K562 (cell line): ENCODE data around the gene RCBTB1. TPM values are rescaled to one million over a fixed set of nuclear protein-coding genes. Genes with fewer than 3 reads are reported as not detected.
A peak's percentile ranks its signal among the peaks of the same experiment; 100 is the strongest.

Experiments
- ATAC-seq: fragments of 200-7000 bp; cut with Tn5 transposase; 3 replicates; pipeline ENCODE4 v1.9.1; 2020; ENCODE audit warnings: moderate library complexity
- BruUV-seq: library from RNA; stranded (reverse); fragments of 400-500 nt; replicated peaks from 2 replicates; lab custom pipeline; 2021; lab: Mats Ljungman, UMichigan
- CTCF ChIA-PET: fragments of 300-600 bp; formaldehyde crosslinking; extraction: SDS; loops from one replicate; lab custom pipeline; 2021; ENCODE audit warnings: low intra/inter-chr PET ratio; lab: Yijun Ruan, JAX
- POLR2A ChIA-PET: fragments of 300-600, 350-650 bp; sonication (Branson Sonifier 250); formaldehyde crosslinking; extraction: SDS; loops from one replicate; lab custom pipeline; 2021; ENCODE audit warnings: antibody characterized with exemption, inconsistent platforms; lab: Yijun Ruan, JAX
- DNase-seq, 4 experiments: peaks; one replicate each; pipeline versions ENCODE4 v3.0.0 to v3.0.0-alpha.2; 2011 to 2018; ENCODE audit warnings: low spot score in 3 of 4, mixed read lengths in 3 of 4; ENCODE audit errors: extremely low read depth in 1 of 4
- FAIRE-seq: peaks from 2 replicates; lab custom pipeline; 2011; peaks lifted over from hg19 to GRCh38; lab: Jason Lieb, UNC
- H2AFZ ChIP-seq: 2 replicates; pipeline ENCODE4 v1.6.0; 2011; ENCODE audit warnings: low read depth, low read length, control low read depth, inconsistent platforms
- H3K27ac ChIP-seq: fragments of 200-600 bp; 3 replicates; pipeline ENCODE4 v1.8.0; 2011; ENCODE audit warnings: low read depth, mild to moderate bottlenecking, control low read depth, inconsistent platforms, low read length, moderate library complexity, mixed read lengths; ENCODE audit errors: extremely low read depth
- H3K27me3 ChIP-seq, 2 experiments: fragments of 300-600 bp in 1 of 2; 2 replicates in 1 of 2; 3 replicates in 1 of 2; pipeline versions ENCODE4 v1.6.0 to v1.8.0; 2011; ENCODE audit warnings: inconsistent platforms in 2 of 2, low read length in 2 of 2, mild to moderate bottlenecking in 1 of 2, mixed read lengths in 1 of 2, moderate library complexity in 1 of 2; ENCODE audit not compliant: control insufficient read depth in 2 of 2, insufficient read depth in 2 of 2
- H3K36me3 ChIP-seq: fragments of 300-600 bp; 3 replicates; pipeline ENCODE4 v1.8.0; 2011; ENCODE audit warnings: mild to moderate bottlenecking, low read length, inconsistent platforms; ENCODE audit not compliant: control insufficient read depth, insufficient read depth
- H3K4me1 ChIP-seq, 2 experiments: fragments of 200-600 bp in 1 of 2; replicated peaks in 1 of 2; 2 replicates in 1 of 2; 3 replicates in 1 of 2; pipeline versions ENCODE4 v1.5.1 to v1.8.0; 2011; ENCODE audit warnings: inconsistent platforms in 2 of 2, low read length in 2 of 2, mild to moderate bottlenecking in 1 of 2, mixed read lengths in 1 of 2, moderate library complexity in 1 of 2; ENCODE audit not compliant: control insufficient read depth in 2 of 2, insufficient read depth in 2 of 2
- H3K4me2 ChIP-seq: 2 replicates; pipeline ENCODE4 v1.6.1; 2011; ENCODE audit warnings: low read length, control low read depth, inconsistent platforms, mixed read lengths; ENCODE audit not compliant: insufficient read depth
- H3K4me3 ChIP-seq: fragments of 200-600 bp; sonication (generic), shearing (Covaris generic); 2 replicates; pipeline ENCODE4 v1.5.1; 2016; ENCODE audit warnings: control low read depth, inconsistent platforms
- H3K79me2 ChIP-seq: fragments of 200-600 bp; 3 replicates; pipeline ENCODE4 v1.8.0; 2011; ENCODE audit warnings: low read length, inconsistent platforms; ENCODE audit not compliant: control insufficient read depth, insufficient read depth
- H3K9ac ChIP-seq, 2 experiments: 2 replicates each; pipeline versions ENCODE4 v1.6.0 to v1.6.1; 2011; ENCODE audit warnings: low read depth in 2 of 2, low read length in 2 of 2, control low read depth in 1 of 2, inconsistent platforms in 1 of 2, mild to moderate bottlenecking in 1 of 2, mixed read lengths in 1 of 2; ENCODE audit not compliant: insufficient read depth in 1 of 2
- H3K9me1 ChIP-seq: one replicate; pipeline ENCODE4 v1.6.0; 2011; ENCODE audit warnings: inconsistent platforms, mild to moderate bottlenecking, low read length, moderate library complexity; ENCODE audit not compliant: control insufficient read depth, insufficient read depth
- H3K9me3 ChIP-seq: replicated peaks from 2 replicates; pipeline ENCODE4 v1.5.1; 2011; ENCODE audit warnings: low read depth, low read length, inconsistent platforms; ENCODE audit not compliant: control insufficient read depth, insufficient read depth
- H4K20me1 ChIP-seq: replicated peaks from 2 replicates; pipeline ENCODE4 v1.6.1; 2011; ENCODE audit warnings: low read length, inconsistent platforms, mixed read lengths; ENCODE audit not compliant: control insufficient read depth, insufficient read depth
- REST ChIP-seq, 2 experiments: fragments of 450-650 bp; formaldehyde crosslinking in 1 of 2; IDR thresholded peaks; 2 replicates each; pipeline versions ENCODE4 v1.4.0 to v1.6.1; 2014 to 2020; ENCODE audit warnings: mild to moderate bottlenecking in 2 of 2, borderline replicate concordance in 1 of 2, low read depth in 1 of 2
- YY1 ChIP-seq, 3 experiments: IDR thresholded peaks; 2 replicates each; pipeline ENCODE4 v1.6.1; 2011; ENCODE audit warnings: low read length in 2 of 3, mild to moderate bottlenecking in 2 of 3, moderate library complexity in 2 of 3, borderline replicate concordance in 1 of 3, control low read depth in 1 of 3, low read depth in 1 of 3; ENCODE audit not compliant: insufficient read depth in 3 of 3, insufficient replicate concordance in 2 of 3, control insufficient read depth in 1 of 3, insufficient read length in 1 of 3; ENCODE audit errors: extremely low read depth in 1 of 3
- WGBS: fragments of 100-300 bp; shearing (Covaris generic); methylation state at CpG from one replicate; pipeline ENCODE4 v1.1.6; 2016; ENCODE audit warnings: low coverage, mixed read lengths; ENCODE audit not compliant: insufficient coverage; ENCODE audit errors: missing lambda C conversion rate; 5-methylcytosine and 5-hydroxymethylcytosine counted together
- in situ Hi-C: fragments of 300-500 bp; cut with MboI; formaldehyde crosslinking; loops from 4 replicates; pipeline ENCODE4 v1.15.0; 2018; ENCODE audit warnings: inconsistent platforms, mixed read lengths
- intact Hi-C: fragments of 100-400 bp; cut with micrococcal nuclease; formaldehyde crosslinking; loops from 2 replicates; pipeline ENCODE4 v1.14.2; 2022
- polyA plus RNA-seq, 8 experiments: library from polyadenylated mRNA; depleted of rRNA in 4 of 8; stranded (reverse) in 5 of 8; unstranded in 3 of 8; fragments of >200 nt; fragmentation: Nextera tagmentation in 2 of 8; fragmentation: Illumina TruSeq in 1 of 8; extraction: Ambion mirVana in 2 of 8; extraction: Trizol in 1 of 8; gene quantifications; 2 replicates each; pipeline versions ENCODE4 v1.2.1 to v1.2.3, GENCODE V29; 2011 to 2014; ENCODE audit warnings: inconsistent platforms in 1 of 8, missing spikeins in 1 of 8
- total RNA-seq, 7 experiments: library from RNA; depleted of rRNA in 6 of 7; stranded (reverse); fragments of >200 nt in 6 of 7; fragmentation: Illumina TruSeq in 2 of 7; extraction: Trizol in 2 of 7; gene quantifications; 2 replicates each; pipeline versions ENCODE4 v1.2.1 to v1.2.3, GENCODE V29; 2011 to 2021; ENCODE audit warnings: low replicate concordance in 1 of 7
- TF ChIP-seq, protein P1 (sequence below), 3 experiments: IDR thresholded peaks in 2 of 3; conservative IDR thresholded peaks in 1 of 3; 2 replicates each; pipeline ENCODE4 v1.5.1; 2011 to 2012; ENCODE audit warnings: low read length in 3 of 3, mild to moderate bottlenecking in 3 of 3, control low read depth in 2 of 3, improper control_type of control experiment in 1 of 3, inconsistent platforms in 1 of 3, low read depth in 1 of 3, mixed read lengths in 1 of 3, moderate library complexity in 1 of 3; ENCODE audit not compliant: insufficient read depth in 2 of 3

RCBTB1 gene
- total and polyA plus RNA-seq, 9 of the 15 experiments (the other 6 are each of a cell fraction or from before 2014, with no cell fraction given), result 4.0 to 11.3 (median 8.4) TPM

- Histone ChIP-seq H3K9me3 (no peaks in the 10 kb centered on the region), H3K4me3 (no peak overlapping the region), H3K27ac (no peak overlapping the region), H3K27me3 (no peaks in the 10 kb centered on the region), H2AFZ (no peak overlapping the region), H3K9ac (no peak overlapping the region), H4K20me1 (no peaks in the 10 kb centered on the region), H3K4me2 (no peak overlapping the region), H3K4me1 (no peaks in the 10 kb centered on the region), H3K36me3 (no peaks in the 10 kb centered on the region), H3K79me2 (no peaks in the 10 kb centered on the region), H3K9me1 (no peaks in the 10 kb centered on the region)
- FAIRE-seq (no peak), ATAC-seq (no peak), DNase-seq (no peak)
- in situ Hi-C loops (no loop called here), intact Hi-C loops (loop anchor here (2.0 kb wide), 1 partner anchor 217 kb away; no protein-coding TSS in a partner anchor)
- no peak for TF ChIP-seq YY1 (IDR thresholded peaks at IDR 0.05; ENCODE audit: borderline replicate concordance in 1 of 3, control insufficient read depth in 1 of 3, extremely low read depth in 1 of 3, insufficient read depth in 3 of 3, insufficient read length in 1 of 3, insufficient replicate concordance in 2 of 3, low read depth in 1 of 3, low read length in 2 of 3)
- TF ChIP-seq, protein P1, sequence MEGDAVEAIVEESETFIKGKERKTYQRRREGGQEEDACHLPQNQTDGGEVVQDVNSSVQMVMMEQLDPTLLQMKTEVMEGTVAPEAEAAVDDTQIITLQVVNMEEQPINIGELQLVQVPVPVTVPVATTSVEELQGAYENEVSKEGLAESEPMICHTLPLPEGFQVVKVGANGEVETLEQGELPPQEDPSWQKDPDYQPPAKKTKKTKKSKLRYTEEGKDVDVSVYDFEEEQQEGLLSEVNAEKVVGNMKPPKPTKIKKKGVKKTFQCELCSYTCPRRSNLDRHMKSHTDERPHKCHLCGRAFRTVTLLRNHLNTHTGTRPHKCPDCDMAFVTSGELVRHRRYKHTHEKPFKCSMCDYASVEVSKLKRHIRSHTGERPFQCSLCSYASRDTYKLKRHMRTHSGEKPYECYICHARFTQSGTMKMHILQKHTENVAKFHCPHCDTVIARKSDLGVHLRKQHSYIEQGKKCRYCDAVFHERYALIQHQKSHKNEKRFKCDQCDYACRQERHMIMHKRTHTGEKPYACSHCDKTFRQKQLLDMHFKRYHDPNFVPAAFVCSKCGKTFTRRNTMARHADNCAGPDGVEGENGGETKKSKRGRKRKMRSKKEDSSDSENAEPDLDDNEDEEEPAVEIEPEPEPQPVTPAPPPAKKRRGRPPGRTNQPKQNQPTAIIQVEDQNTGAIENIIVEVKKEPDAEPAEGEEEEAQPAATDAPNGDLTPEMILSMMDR (IDR thresholded peaks at IDR 0.05 in 2 of 3, conservative IDR thresholded peaks at IDR 0.05 in 1 of 3; ENCODE audit: insufficient read depth in 2 of 3, low read depth in 1 of 3, low read length in 3 of 3), result peak in 2 of 3 experiments; percentile 27 to 38; a peak in 2 of 6 replicates
- TF ChIP-seq REST (IDR thresholded peaks at IDR 0.05; ENCODE audit: borderline replicate concordance), result 0 out of 2 replicates have a peak, but pooled peaks have one; percentile 7
- no peak for TF ChIP-seq REST (CRISPR knock-in tag; IDR thresholded peaks at IDR 0.05; ENCODE audit: low read depth)
- ChIA-PET CTCF (no interaction called here), POLR2A (interaction anchor here (0.6 to 0.9 kb wide), 2 partner anchors 10 to 15 kb away, joined by 3 read pairs; no protein-coding TSS in a partner anchor)
- WGBS, result 58% methylated on average over 6 of the region's 6 CpGs
- no TSS peak for BruUV-seq
Observed at GRCh38 chr13:49517461-49517860, 67.9 kb downstream of the RCBTB1 start.
